Measurements from ENCODE around the gene CEP152.

The CEP152 gene

GRCh38 chr15:48784756-48785155 lies 26.1 kb downstream of the CEP152 start:
- TF ChIP-seq, protein P1, sequence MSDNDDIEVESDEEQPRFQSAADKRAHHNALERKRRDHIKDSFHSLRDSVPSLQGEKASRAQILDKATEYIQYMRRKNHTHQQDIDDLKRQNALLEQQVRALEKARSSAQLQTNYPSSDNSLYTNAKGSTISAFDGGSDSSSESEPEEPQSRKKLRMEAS (IDR thresholded peaks at IDR 0.05): no peak
- TF ChIP-seq ZBTB7A (IDR thresholded peaks at IDR 0.05; ENCODE audit: low read depth) (no peak), TCF12 (IDR thresholded peaks at IDR 0.05; ENCODE audit: low read depth) (no peak), EP300 (IDR thresholded peaks at IDR 0.05; ENCODE audit: borderline replicate concordance) (no peak), RAD21 (IDR thresholded peaks at IDR 0.05; ENCODE audit: low read depth) (no peak), CREB1 (IDR thresholded peaks at IDR 0.05; ENCODE audit: low read depth) (no peak), TEAD4 (IDR thresholded peaks at IDR 0.05) (no peak), TAF1 (IDR thresholded peaks at IDR 0.05; ENCODE audit: low read depth) (no peak), FOXM1 (IDR thresholded peaks at IDR 0.05; ENCODE audit: borderline replicate concordance, low read depth) (no peak), CEBPB (IDR thresholded peaks at IDR 0.05) (no peak), NFIC (IDR thresholded peaks at IDR 0.05) (no peak)

- TF ChIP-seq CEBPB (IDR thresholded peaks at IDR 0.05) (no peak), USF1 (IDR thresholded peaks at IDR 0.05) (no peak), EP300 (IDR thresholded peaks at IDR 0.05; ENCODE audit: borderline replicate concordance) (no peak), NFIC (IDR thresholded peaks at IDR 0.05) (no peak), EGR1 (IDR thresholded peaks at IDR 0.05) (no peak), ZBTB7A (IDR thresholded peaks at IDR 0.05; ENCODE audit: low read depth) (no peak), TCF12 (IDR thresholded peaks at IDR 0.05; ENCODE audit: low read depth) (no peak), TAF1 (IDR thresholded peaks at IDR 0.05; ENCODE audit: low read depth) (no peak), RAD21 (IDR thresholded peaks at IDR 0.05; ENCODE audit: low read depth) (no peak), CREB1 (IDR thresholded peaks at IDR 0.05; ENCODE audit: low read depth) (no peak), FOXM1 (IDR thresholded peaks at IDR 0.05; ENCODE audit: borderline replicate concordance, low read depth) (no peak), YY1 (IDR thresholded peaks at IDR 0.05; ENCODE audit: low read depth) (no peak), TEAD4 (IDR thresholded peaks at IDR 0.05) (no peak)
- TF ChIP-seq, protein P2, sequence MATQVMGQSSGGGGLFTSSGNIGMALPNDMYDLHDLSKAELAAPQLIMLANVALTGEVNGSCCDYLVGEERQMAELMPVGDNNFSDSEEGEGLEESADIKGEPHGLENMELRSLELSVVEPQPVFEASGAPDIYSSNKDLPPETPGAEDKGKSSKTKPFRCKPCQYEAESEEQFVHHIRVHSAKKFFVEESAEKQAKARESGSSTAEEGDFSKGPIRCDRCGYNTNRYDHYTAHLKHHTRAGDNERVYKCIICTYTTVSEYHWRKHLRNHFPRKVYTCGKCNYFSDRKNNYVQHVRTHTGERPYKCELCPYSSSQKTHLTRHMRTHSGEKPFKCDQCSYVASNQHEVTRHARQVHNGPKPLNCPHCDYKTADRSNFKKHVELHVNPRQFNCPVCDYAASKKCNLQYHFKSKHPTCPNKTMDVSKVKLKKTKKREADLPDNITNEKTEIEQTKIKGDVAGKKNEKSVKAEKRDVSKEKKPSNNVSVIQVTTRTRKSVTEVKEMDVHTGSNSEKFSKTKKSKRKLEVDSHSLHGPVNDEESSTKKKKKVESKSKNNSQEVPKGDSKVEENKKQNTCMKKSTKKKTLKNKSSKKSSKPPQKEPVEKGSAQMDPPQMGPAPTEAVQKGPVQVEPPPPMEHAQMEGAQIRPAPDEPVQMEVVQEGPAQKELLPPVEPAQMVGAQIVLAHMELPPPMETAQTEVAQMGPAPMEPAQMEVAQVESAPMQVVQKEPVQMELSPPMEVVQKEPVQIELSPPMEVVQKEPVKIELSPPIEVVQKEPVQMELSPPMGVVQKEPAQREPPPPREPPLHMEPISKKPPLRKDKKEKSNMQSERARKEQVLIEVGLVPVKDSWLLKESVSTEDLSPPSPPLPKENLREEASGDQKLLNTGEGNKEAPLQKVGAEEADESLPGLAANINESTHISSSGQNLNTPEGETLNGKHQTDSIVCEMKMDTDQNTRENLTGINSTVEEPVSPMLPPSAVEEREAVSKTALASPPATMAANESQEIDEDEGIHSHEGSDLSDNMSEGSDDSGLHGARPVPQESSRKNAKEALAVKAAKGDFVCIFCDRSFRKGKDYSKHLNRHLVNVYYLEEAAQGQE (IDR thresholded peaks at IDR 0.05; ENCODE audit: low read depth): no peak
- TF ChIP-seq, protein P1 (IDR thresholded peaks at IDR 0.05): no peak
Measured at GRCh38 chr15:48782911-48783310, 28.0 kb downstream of the CEP152 start.

DNA sequence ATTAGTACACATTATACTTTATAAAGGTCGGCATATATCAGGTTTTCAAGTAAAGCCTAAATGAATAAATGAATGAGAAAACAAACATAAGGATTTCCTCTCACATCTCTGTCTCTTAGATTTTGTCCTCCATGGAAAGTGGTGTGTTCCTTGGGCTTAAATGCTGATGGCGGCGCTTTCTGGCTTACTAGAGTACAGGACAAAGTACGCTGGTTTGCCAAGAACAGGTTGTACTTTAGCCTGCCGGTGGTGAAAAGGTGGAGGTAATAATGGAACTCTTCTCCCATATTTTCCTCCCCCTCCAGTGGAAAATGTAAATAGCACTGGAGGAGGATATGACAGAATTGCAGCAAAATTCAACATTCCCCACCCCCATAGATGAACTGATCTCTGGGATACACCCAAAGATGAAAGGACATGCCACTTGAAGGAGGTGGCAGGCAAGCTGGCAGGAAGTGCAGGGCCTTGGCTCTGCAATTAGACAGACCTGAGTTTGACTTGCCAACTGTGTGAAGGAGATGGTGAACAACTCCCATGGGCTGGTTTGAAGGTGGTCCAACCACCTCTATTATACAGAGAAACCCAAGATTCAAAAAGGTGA lies 29.3 kb downstream of the CEP152 start:
- no peak for TF ChIP-seq ZBTB7A (IDR thresholded peaks at IDR 0.05; ENCODE audit: low read depth)
- no peak for TF ChIP-seq TAF1 (IDR thresholded peaks at IDR 0.05; ENCODE audit: low read depth)
- TF ChIP-seq FOXM1 (IDR thresholded peaks at IDR 0.05; ENCODE audit: borderline replicate concordance, low read depth): no peak

- TF ChIP-seq RAD21 (IDR thresholded peaks at IDR 0.05; ENCODE audit: low read depth) (no peak), CREB1 (IDR thresholded peaks at IDR 0.05; ENCODE audit: low read depth) (no peak), EP300 (IDR thresholded peaks at IDR 0.05; ENCODE audit: borderline replicate concordance) (no peak)
Measured at GRCh38 chr15:48781017-48781416, 29.9 kb downstream of the CEP152 start.

- TF ChIP-seq ZBTB7A (IDR thresholded peaks at IDR 0.05; ENCODE audit: low read depth): no peak
Measured at GRCh38 chr15:48778331-48778730, 32.5 kb downstream of the CEP152 start.

DNA sequence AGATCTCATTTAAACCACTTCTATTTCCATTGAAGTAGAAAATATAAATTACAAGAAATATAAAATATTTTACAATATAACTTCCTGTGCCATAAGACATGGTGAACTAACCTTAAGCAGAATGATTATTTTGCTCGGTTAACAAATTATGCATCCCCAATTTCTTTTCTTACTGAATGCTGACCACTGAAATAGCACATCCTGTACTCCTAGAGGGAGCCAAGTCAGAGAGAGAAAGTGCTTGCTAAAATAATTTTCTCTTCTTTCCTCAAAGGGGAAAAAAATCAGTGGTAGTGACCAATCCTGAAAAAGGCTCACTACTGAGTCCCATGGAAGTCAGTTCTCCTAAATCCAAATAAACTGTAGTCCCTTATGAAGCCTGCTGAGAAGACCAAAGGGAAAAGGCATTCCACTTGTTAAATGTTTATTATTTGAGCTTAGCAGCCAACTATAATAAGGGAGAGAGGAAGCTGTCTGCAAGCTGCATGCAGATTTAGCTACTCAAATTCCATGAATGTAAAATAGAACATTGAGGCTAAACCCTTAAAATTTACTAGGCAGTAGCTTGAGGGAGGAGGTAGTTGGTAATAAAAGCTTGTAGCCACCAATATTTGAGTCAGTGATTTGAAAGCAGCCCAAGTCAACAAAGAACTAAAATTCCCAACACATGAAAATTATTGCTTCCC lies 33.1 kb downstream of the CEP152 start:
- TF ChIP-seq TCF12 (IDR thresholded peaks at IDR 0.05; ENCODE audit: low read depth): no peak
- TF ChIP-seq USF1 (IDR thresholded peaks at IDR 0.05): no peak
- TF ChIP-seq NFIC (IDR thresholded peaks at IDR 0.05): no peak
- TF ChIP-seq CREB1 (IDR thresholded peaks at IDR 0.05; ENCODE audit: low read depth): no peak
- TF ChIP-seq ZBTB7A (IDR thresholded peaks at IDR 0.05; ENCODE audit: low read depth): no peak
- TF ChIP-seq, protein P1 (IDR thresholded peaks at IDR 0.05): no peak
- no peak for TF ChIP-seq FOXM1 (IDR thresholded peaks at IDR 0.05; ENCODE audit: borderline replicate concordance, low read depth)
- TF ChIP-seq CEBPB (IDR thresholded peaks at IDR 0.05): no peak

DNA sequence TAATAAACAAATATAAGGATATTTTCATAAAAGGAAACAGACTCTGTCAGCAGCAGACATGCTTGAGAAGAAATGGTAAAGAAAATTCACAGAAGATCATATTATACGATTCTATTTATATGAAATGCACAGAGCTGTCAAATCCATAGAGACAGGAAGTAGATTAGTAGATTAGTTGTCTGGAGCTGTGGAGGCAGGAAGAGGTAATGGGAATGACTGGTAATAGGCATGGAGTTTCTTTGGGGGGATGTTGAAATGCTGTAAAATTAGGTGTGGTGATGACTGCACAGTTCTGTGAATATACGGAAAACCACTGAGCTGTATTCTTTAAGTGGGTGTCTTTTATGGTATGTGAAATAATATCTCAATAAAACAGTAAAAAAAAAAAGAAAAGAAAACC lies 35.3 kb downstream of the CEP152 start:
- TF ChIP-seq RAD21 (IDR thresholded peaks at IDR 0.05; ENCODE audit: low read depth) (no peak), CREB1 (IDR thresholded peaks at IDR 0.05; ENCODE audit: low read depth) (no peak), TCF12 (IDR thresholded peaks at IDR 0.05; ENCODE audit: low read depth) (no peak)
- TF ChIP-seq, protein P1 (IDR thresholded peaks at IDR 0.05): no peak
